GM12864 (cell line): ENCODE data around the gene RRP1.

Experiments
- DNase-seq: peaks from one replicate; pipeline ENCODE4 v3.0.0-alpha.2; 2011; ENCODE audit warnings: low read depth
- H3K4me3 ChIP-seq: 2 replicates; pipeline ENCODE4 v1.5.1; 2011; ENCODE audit warnings: mild to moderate bottlenecking, low read depth, low read length, control low read depth
- CTCF ChIP-seq: IDR thresholded peaks from 2 replicates; pipeline ENCODE4 v1.5.1; 2011; ENCODE audit warnings: low read depth, mild to moderate bottlenecking, moderate library complexity, low read length, control low read depth, inconsistent platforms; ENCODE audit errors: missing control alignments

The RRP1 gene

GRCh38 chr21:43759651-43760050 is 29.7 kb upstream of the RRP1 start:
- no peak for TF ChIP-seq CTCF
- no peak overlapping the region for H3K4me3 ChIP-seq
- DNase-seq, result no peak

DNA sequence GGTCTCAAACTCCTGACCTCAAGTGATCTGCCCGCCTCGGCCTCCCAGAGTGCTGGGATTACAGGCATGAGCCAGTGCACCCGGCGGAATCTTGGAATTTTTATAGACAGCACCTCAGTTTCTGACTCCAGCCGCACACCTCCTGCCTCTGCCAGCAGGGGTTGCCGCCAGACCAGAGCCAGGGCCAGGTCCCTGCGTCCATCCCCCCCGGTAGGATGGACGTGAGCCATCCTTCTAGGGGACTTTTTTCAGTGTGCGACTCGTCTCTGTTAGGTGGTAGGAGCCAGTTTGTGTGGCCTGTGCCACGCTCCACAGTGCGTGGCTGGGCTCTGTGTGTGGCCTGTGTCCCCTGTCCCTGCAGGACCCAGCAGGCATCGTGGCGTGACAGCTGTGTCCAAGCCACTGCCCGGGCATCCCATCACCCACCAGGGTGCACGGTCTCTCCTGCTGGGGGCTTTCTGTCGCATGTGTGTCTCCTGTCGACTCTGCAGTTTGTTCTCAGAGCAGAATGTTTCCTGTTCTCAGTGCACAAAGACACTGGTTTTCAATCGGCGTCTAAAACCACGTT is 28.9 kb upstream of the RRP1 start:
- TF ChIP-seq CTCF, result no peak
- no peak overlapping the region for H3K4me3 ChIP-seq
- no peak for DNase-seq

- no peak overlapping the region for H3K4me3 ChIP-seq
- DNase-seq, result no peak
- TF ChIP-seq CTCF, result no peak
These were observed 27.5 kb upstream of the RRP1 start for GRCh38 chr21:43761886-43762285.

- no peak for DNase-seq
- TF ChIP-seq CTCF, result no peak
- H3K4me3 ChIP-seq, result no peak overlapping the region
These were observed 26.9 kb upstream of the RRP1 start for GRCh38 chr21:43762303-43763128.

GRCh38 chr21:43763901-43764523 is 25.4 kb upstream of the RRP1 start:
- H3K4me3 ChIP-seq, result no peak overlapping the region
- DNase-seq, result no peak
- TF ChIP-seq CTCF, result no peak

GRCh38 chr21:43764576-43765495 is 24.5 kb upstream of the RRP1 start:
- no peak for TF ChIP-seq CTCF
- DNase-seq, result no peak
- no peak overlapping the region for H3K4me3 ChIP-seq
